ENCODE results near the gene CFAP299. TPM values are rescaled to one million over a fixed set of nuclear protein-coding genes. Genes with fewer than 3 reads are reported as not detected.

Gene CFAP299
- total RNA-seq, 2 donors from 2014 or later = not detected

DNA sequence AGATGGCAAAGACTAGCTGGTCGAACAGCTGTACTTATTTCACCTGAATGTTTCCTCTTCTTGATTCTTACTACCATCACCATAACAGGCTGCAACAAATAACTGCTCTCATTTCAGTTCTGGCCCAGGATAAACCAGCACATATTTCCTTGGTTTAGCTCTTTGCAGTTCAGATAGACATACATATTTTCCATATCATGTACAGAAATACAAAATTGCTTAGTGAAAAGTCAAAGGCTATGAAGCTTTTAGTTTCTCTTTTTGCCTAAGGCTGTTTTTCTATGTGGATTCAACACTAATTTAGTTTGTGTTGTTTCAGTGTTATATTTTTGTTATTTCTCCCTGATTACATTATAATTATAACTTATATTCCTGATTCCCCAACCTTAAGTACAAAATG is 591.4 kb downstream of the CFAP299 start:
- H3K27me3 ChIP-seq (replicated peaks; ENCODE audit: insufficient read depth) = no peaks in the 10 kb centered on the region
- no peak overlapping the region for H3K4me3 ChIP-seq
- no peaks in the 10 kb centered on the region for H3K9me3 ChIP-seq
- H3K36me3 ChIP-seq = no peaks in the 10 kb centered on the region
- no peak for DNase-seq (ENCODE audit: low spot score)
- no peaks in the 10 kb centered on the region for H3K4me1 ChIP-seq (ENCODE audit: control insufficient read depth in 1 of 2, low read depth in 2 of 2)
- no peak overlapping the region for H3K27ac ChIP-seq
- TF ChIP-seq, protein P1, sequence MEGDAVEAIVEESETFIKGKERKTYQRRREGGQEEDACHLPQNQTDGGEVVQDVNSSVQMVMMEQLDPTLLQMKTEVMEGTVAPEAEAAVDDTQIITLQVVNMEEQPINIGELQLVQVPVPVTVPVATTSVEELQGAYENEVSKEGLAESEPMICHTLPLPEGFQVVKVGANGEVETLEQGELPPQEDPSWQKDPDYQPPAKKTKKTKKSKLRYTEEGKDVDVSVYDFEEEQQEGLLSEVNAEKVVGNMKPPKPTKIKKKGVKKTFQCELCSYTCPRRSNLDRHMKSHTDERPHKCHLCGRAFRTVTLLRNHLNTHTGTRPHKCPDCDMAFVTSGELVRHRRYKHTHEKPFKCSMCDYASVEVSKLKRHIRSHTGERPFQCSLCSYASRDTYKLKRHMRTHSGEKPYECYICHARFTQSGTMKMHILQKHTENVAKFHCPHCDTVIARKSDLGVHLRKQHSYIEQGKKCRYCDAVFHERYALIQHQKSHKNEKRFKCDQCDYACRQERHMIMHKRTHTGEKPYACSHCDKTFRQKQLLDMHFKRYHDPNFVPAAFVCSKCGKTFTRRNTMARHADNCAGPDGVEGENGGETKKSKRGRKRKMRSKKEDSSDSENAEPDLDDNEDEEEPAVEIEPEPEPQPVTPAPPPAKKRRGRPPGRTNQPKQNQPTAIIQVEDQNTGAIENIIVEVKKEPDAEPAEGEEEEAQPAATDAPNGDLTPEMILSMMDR (IDR thresholded peaks at IDR 0.05) = no peak
- ATAC-seq (ENCODE audit: insufficient number of reproducible peaks, low FRiP score, low read depth) = no peak

DNA sequence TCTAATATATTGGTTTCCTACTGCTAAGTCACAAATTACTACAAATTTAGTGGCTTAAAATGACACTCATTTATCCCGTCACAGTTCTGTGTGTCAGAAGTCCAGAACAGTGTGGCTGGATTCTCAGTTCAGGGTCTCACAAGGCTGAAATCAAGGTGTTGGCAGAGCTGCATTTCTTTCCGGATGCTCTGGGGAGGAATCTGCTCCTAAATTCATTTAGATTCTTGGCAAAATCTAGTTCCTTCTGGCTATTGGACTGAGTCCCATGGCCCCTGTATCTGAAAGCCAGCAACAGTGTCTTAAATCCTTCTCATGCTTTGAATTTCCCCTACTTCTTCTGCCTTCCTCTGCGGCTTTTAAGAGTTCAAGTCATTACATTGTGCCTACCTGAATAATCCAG is 591.9 kb downstream of the CFAP299 start:
- Histone ChIP-seq H3K36me3 (no peaks in the 10 kb centered on the region), H3K9me3 (no peaks in the 10 kb centered on the region), H3K4me3 (no peak overlapping the region), H3K27me3 (replicated peaks; ENCODE audit: insufficient read depth) (no peaks in the 10 kb centered on the region), H3K4me1 (ENCODE audit: control insufficient read depth in 1 of 2, low read depth in 2 of 2) (no peaks in the 10 kb centered on the region), H3K27ac (no peak overlapping the region)
- ATAC-seq (ENCODE audit: insufficient number of reproducible peaks, low FRiP score, low read depth) = no peak
- TF ChIP-seq, protein P1 (IDR thresholded peaks at IDR 0.05) = no peak
- no peak for DNase-seq (ENCODE audit: low spot score)

DNA sequence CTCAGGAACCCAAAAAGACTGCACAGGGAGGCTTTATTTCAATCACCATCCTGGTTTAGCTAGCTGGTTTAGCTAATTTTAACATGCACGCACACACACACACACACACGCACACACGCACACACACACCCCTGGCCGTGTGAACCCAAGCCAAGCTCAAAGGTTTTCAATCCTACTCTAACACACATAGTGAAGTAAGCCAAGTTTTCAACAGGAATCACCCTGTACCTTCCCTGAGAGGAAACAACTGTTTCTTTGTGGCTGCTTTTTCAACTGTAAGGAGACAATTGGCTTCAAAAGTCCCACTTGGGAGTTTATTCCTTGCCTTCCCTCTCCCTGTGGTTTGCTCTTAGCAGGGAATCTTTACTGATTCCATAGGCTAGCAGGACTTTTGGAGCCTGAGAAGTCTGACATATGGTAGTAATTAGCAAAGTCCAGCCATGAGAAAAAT is 596.1 kb downstream of the CFAP299 start:
- no peaks in the 10 kb centered on the region for H3K36me3 ChIP-seq
- H3K4me1 ChIP-seq (ENCODE audit: control insufficient read depth in 1 of 2, low read depth in 2 of 2) = no peaks in the 10 kb centered on the region
- no peaks in the 10 kb centered on the region for H3K9me3 ChIP-seq
- ATAC-seq (ENCODE audit: insufficient number of reproducible peaks, low FRiP score, low read depth) (no peak), DNase-seq (ENCODE audit: low spot score) (no peak)
- H3K27ac ChIP-seq = no peak overlapping the region
- no peak overlapping the region for H3K4me3 ChIP-seq
- no peaks in the 10 kb centered on the region for H3K27me3 ChIP-seq (replicated peaks; ENCODE audit: insufficient read depth)
- TF ChIP-seq, protein P1 (IDR thresholded peaks at IDR 0.05) = no peak

DNA sequence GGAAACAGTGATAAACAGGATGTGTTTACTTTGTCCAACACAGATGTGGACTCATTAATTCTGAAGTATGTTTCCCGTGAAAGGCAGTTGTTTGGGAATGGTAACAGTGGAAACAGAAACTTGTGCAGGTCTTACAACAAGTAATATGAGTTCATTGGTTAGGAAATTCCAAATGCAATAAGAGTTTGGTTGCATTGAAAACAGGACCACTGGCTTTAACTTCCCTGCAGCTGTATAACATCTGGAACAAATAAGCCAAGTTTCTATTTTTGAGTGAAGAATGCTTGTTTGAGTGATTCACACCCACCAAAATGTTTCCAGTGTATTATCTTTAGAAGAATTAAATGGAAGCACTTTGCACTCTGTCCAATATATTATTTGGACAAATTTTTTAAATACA is 612.6 kb downstream of the CFAP299 start:
- ATAC-seq (ENCODE audit: insufficient number of reproducible peaks, low FRiP score, low read depth) (no peak), DNase-seq (ENCODE audit: low spot score) (no peak)
- H3K27ac ChIP-seq = no peak overlapping the region
- no peaks in the 10 kb centered on the region for H3K27me3 ChIP-seq (replicated peaks; ENCODE audit: insufficient read depth)
- no peak overlapping the region for H3K4me3 ChIP-seq
- TF ChIP-seq, protein P1 (IDR thresholded peaks at IDR 0.05) = no peak
- no peaks in the 10 kb centered on the region for H3K36me3 ChIP-seq
- no peaks in the 10 kb centered on the region for H3K4me1 ChIP-seq (ENCODE audit: control insufficient read depth in 1 of 2, low read depth in 2 of 2)
- no peaks in the 10 kb centered on the region for H3K9me3 ChIP-seq

DNA sequence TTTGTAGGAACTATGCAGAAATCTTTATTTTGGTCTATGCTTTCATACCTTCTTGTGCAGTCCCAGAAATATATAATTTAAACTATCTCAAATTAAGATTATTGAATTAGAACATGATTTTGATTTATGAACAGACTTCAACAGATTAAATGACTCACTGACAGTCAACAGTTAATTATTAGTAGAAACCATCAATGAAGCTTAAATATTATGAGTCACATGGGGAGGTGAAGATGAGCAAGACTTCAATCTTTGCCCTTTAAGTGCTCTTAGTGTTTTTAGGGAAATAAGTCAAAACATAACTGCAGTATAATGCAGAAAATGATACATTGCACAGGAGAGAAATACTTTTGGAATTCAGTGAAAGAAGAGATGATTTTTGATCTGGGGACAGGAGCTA is 613.5 kb downstream of the CFAP299 start:
- ATAC-seq (ENCODE audit: insufficient number of reproducible peaks, low FRiP score, low read depth) (no peak), DNase-seq (ENCODE audit: low spot score) (no peak)

More for the DNA sequence above, 613.5 kb downstream of the CFAP299 start:
- Histone ChIP-seq H3K4me1 (ENCODE audit: control insufficient read depth in 1 of 2, low read depth in 2 of 2) (no peaks in the 10 kb centered on the region), H3K4me3 (no peak overlapping the region), H3K36me3 (no peaks in the 10 kb centered on the region), H3K27me3 (replicated peaks; ENCODE audit: insufficient read depth) (no peaks in the 10 kb centered on the region), H3K9me3 (no peaks in the 10 kb centered on the region), H3K27ac (no peak overlapping the region)
- TF ChIP-seq, protein P1 (IDR thresholded peaks at IDR 0.05) = no peak
